Motor neuron (in vitro differentiated cells): Measurements from ENCODE around the gene LANCL2. TPM values are rescaled to one million over a fixed set of nuclear protein-coding genes. Genes with fewer than 3 reads are reported as not detected.

ENCODE experiments used
- ATAC-seq, 8 experiments: fragments of 200-7000 bp; cut with Tn5 transposase; replicated peaks in 6 of 8; 2 replicates each; pipeline ENCODE4 v1.8.0; 2021; ENCODE audit warnings: mild to moderate bottlenecking in 8 of 8, moderate library complexity in 8 of 8
- H3K27ac ChIP-seq, 2 donors: fragments of 250-450 bp; sonication (Bioruptor Pico); 2 replicates each; pipeline ENCODE4 v1.9.0; 2021; ENCODE audit warnings: antibody characterized with exemption in 2 of 2, mild to moderate bottlenecking in 2 of 2, moderate library complexity in 1 of 2
- H3K4me1 ChIP-seq, 2 donors: fragments of 250-450 bp; sonication (Bioruptor Pico); replicated peaks in 1 of 2; 2 replicates each; pipeline ENCODE4 v1.6.1; 2021; ENCODE audit warnings: antibody characterized with exemption in 2 of 2, mild to moderate bottlenecking in 2 of 2, moderate library complexity in 1 of 2
- H3K4me3 ChIP-seq, 5 donors: fragments of 250-450 bp; sonication (Bioruptor Pico); 2 replicates each; pipeline ENCODE4 v1.9.0; 2021; ENCODE audit warnings: antibody characterized with exemption in 5 of 5, mild to moderate bottlenecking in 5 of 5, moderate library complexity in 4 of 5
- WGBS, 10 experiments: fragments of 450-650 bp; shearing (Covaris generic); methylation state at CpG; one replicate each; pipeline ENCODE4 v1.0.0; 2022; 5-methylcytosine and 5-hydroxymethylcytosine counted together
- in situ Hi-C, 9 experiments: fragments of 400-800 bp; cut with MboI; loops; one replicate each; pipeline ENCODE4 v1.15.0; 2021; ENCODE audit warnings: low sequenced_read_pairs in 9 of 9, low pct_unique_long_range_greater_than_20kb in 2 of 9; ENCODE audit not compliant: unreplicated experiment in 9 of 9
- total RNA-seq, 8 experiments: library from RNA; unstranded; fragments of 300-600 nt; gene quantifications; 2 replicates each; pipeline versions ENCODE4 v1.2.3 to v1.2.4, GENCODE V29; 2022

LANCL2 gene
- total RNA-seq, 8 experiments from 2014 or later = 12.7 to 27.0 (median 16.7) TPM

DNA sequence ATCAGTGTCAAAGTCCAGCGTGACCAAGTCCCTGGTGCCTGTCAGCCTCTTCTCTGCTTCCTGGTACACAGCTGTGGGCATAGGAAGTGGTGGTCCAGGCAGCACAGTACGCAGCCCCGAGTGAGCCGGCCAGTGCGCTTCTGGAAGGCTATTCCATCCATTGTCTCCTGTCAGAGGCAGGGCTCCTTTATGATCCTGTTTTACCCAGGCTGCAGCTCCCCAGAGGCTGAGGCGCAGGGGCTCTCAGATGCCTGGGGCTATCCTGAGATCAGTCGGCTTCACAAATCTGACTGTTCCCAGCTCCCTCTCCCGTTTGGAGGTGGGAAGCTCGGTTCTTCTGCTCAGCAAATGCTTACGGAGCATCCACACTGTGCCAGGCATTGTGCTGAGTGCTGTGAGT, 70.3 kb downstream of the LANCL2 start:
- in situ Hi-C loops = no loop called here
- WGBS, 10 experiments = 60 to 100% (median 100%) methylated on average over 1 to 3 of the region's 10 CpGs; no CpG with 5 or more reads in 5 of the 10 experiments
- Histone ChIP-seq H3K4me3 (no peak overlapping the region), H3K4me1 (peaks cover 0 to 4% of the 10 kb centered on the region in 2 donors), H3K27ac (no peak overlapping the region)
- no peak for ATAC-seq

GRCh38 chr7:55436457-55436856, 71.3 kb downstream of the LANCL2 start:
- H3K4me1 ChIP-seq = peaks cover 1 to 4% of the 10 kb centered on the region in 2 donors
- in situ Hi-C loops = no loop called here
- WGBS, 10 experiments = 54 to 100% (median 96%) methylated on average over 1 to 5 of the region's 10 CpGs; no CpG with 5 or more reads in 5 of the 10 experiments
- ATAC-seq = no peak
- no peak overlapping the region for H3K4me3 ChIP-seq
- no peak overlapping the region for H3K27ac ChIP-seq

DNA sequence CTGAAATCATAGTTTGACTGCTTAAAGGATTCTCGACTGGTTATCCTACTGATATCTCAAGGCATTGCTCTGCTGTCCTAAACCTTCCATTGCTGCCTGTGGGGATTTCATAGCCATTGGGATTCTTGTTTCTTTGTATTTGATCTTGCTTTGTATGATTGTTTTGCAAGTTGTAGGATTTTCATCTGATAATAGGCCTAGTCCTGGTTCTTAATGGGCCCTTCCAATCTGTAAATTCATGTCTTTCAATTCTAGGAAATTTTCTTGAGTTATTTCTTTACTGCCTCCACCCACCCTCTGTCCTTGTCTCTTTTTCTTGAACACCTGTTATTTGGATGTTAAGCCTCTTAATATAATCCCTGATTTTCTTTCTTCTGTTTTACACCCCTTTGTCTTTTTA, 72.2 kb downstream of the LANCL2 start:
- in situ Hi-C loops = no loop called here
- Histone ChIP-seq H3K4me3 (no peak overlapping the region), H3K4me1 (peaks cover 4 to 8% of the 10 kb centered on the region in 2 donors), H3K27ac (no peak overlapping the region)
- ATAC-seq = no peak
- WGBS, 10 experiments = 80 to 85% methylated on average over 1 of the region's 1 CpG; no CpG with 5 or more reads in 8 of the 10 experiments

- Histone ChIP-seq H3K27ac (no peak overlapping the region), H3K4me3 (no peak overlapping the region), H3K4me1 (peaks cover 4 to 8% of the 10 kb centered on the region in 2 donors)
- in situ Hi-C loops = no loop called here
- WGBS, 10 experiments = 80 to 100% (median 91%) methylated on average over 1 to 13 of the region's 13 CpGs; no CpG with 5 or more reads in 1 of the 10 experiments
- peak in 1 of 8 experiments; percentile 15 for ATAC-seq
These were observed 73.1 kb downstream of the LANCL2 start for GRCh38 chr7:55438085-55438756.

- Histone ChIP-seq H3K4me1 (peaks cover 4 to 8% of the 10 kb centered on the region in 2 donors), H3K27ac (no peak overlapping the region), H3K4me3 (no peak overlapping the region)
- in situ Hi-C loops = no loop called here
- 46 to 100% (median 64%) methylated on average over 3 to 14 of the region's 19 CpGs; no CpG with 5 or more reads in 4 of the 10 experiments for WGBS, 10 experiments
- peak in 6 of 8 experiments; percentile 5 to 71 (median 26) for ATAC-seq
These were observed 73.8 kb downstream of the LANCL2 start for GRCh38 chr7:55438757-55439525.

DNA sequence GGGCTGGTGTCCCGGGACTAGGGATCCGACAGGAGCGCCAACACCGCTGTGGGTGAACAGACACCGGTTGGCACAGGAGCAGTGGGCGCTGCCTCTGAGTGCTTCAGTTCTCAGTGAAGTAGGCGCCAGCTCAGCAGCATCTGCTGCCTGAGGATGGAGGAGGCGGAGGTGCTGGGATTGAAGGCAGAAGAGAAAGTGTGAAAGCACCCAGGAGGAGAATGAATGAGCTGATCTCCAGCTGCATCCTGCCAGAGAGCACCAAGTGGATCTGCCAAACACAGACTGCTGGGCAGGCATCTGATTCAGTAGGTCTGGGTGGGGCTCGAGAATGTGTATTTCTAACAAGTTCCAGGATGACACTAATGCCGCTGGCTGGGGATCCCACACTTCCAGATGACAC, 74.5 kb downstream of the LANCL2 start:
- peak in 4 of 8 experiments; percentile 11 to 37 (median 26) for ATAC-seq
- Histone ChIP-seq H3K27ac (no peak overlapping the region), H3K4me1 (peaks cover 4 to 8% of the 10 kb centered on the region in 2 donors), H3K4me3 (no peak overlapping the region)
- in situ Hi-C loops = no loop called here
- 0 to 100% (median 77%) methylated on average over 1 to 6 of the region's 10 CpGs; no CpG with 5 or more reads in 1 of the 10 experiments for WGBS, 10 experiments

GRCh38 chr7:55440040-55440690, 75.0 kb downstream of the LANCL2 start:
- H3K4me3 ChIP-seq = no peak overlapping the region
- in situ Hi-C loops = no loop called here
- no peak overlapping the region for H3K27ac ChIP-seq
- ATAC-seq = no peak
- peaks cover 4 to 8% of the 10 kb centered on the region in 2 donors for H3K4me1 ChIP-seq
- WGBS, 10 experiments = 11 to 100% (median 93%) methylated on average over 1 to 9 of the region's 13 CpGs; no CpG with 5 or more reads in 4 of the 10 experiments

DNA sequence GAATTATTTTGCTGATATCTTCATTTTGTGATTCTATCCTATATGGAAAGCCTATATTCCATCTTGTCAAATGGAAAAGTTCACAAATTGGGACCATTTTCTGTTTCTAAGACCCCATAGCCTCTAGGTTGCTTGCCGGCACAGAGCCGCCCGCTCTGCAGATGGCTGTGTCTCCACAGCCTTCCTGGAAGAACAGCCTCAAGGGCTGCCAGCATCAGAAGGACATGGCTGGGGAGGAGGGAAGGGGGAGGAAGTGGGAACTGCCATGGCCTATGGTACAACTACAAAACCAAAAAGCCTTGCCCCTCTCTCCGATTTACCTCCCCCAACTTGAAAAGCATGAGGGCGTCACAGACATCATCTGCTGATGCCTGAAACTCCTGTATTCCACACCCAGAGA, 75.9 kb downstream of the LANCL2 start:
- ATAC-seq = no peak
- Histone ChIP-seq H3K4me1 (peaks cover 4 to 8% of the 10 kb centered on the region in 2 donors), H3K4me3 (no peak overlapping the region), H3K27ac (no peak overlapping the region)
- in situ Hi-C loops = no loop called here
- WGBS, 10 experiments = 29 to 100% (median 96%) methylated on average over 1 to 5 of the region's 5 CpGs; no CpG with 5 or more reads in 3 of the 10 experiments

GRCh38 chr7:55441774-55442522, 76.8 kb downstream of the LANCL2 start:
- ATAC-seq = peak; percentile 73 to 92 (median 88)
- in situ Hi-C loops = no loop called here
- Histone ChIP-seq H3K4me3 (no peak overlapping the region), H3K27ac (no peak overlapping the region), H3K4me1 (peaks cover 4 to 8% of the 10 kb centered on the region in 2 donors)
- WGBS, 10 experiments = 17 to 90% (median 61%) methylated on average over 1 to 6 of the region's 7 CpGs; no CpG with 5 or more reads in 1 of the 10 experiments

GRCh38 chr7:55444786-55445185, 79.6 kb downstream of the LANCL2 start:
- ATAC-seq = no peak
- Histone ChIP-seq H3K4me1 (peaks cover 0 to 8% of the 10 kb centered on the region in 2 donors), H3K4me3 (no peak overlapping the region), H3K27ac (no peak overlapping the region)
- WGBS, 10 experiments = 60 to 89% (median 67%) methylated on average over 1 of the region's 1 CpG; no CpG with 5 or more reads in 5 of the 10 experiments
- in situ Hi-C loops = no loop called here

DNA sequence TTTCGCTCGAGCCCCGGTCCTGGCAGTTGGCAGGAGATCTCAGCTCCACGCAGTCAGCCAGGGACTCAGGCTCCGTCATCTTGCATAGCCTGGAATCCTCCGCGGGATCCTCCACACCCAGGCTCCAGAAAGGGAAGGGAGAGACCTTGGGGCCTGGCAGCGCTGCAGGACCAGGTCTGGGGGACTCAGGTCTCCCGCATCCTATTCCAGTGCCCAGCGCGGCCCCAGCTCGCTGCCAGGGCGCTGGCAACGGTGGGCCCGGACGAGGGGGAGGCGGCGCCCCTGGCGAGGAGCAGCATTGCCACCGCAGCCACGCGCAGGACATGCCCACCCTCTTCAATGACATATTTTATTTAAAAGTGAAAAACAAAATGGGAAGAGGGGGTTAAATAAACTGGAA, 83.4 kb downstream of the LANCL2 start:
- in situ Hi-C loops = no loop called here
- Histone ChIP-seq H3K4me1 (no peaks in the 10 kb centered on the region), H3K4me3 (no peak overlapping the region), H3K27ac (no peak overlapping the region)
- WGBS, 10 experiments = 58 to 100% (median 92%) methylated on average over 2 to 13 of the region's 22 CpGs; no CpG with 5 or more reads in 1 of the 10 experiments
- no peak for ATAC-seq

- WGBS, 10 experiments = 58 to 100% (median 94%) methylated on average over 1 to 9 of the region's 56 CpGs; no CpG with 5 or more reads in 7 of the 10 experiments
These were observed 84.3 kb downstream of the LANCL2 start for GRCh38 chr7:55449205-55449991.

More at GRCh38 chr7:55449205-55449991, 84.3 kb downstream of the LANCL2 start:
- Histone ChIP-seq H3K27ac (no peak overlapping the region), H3K4me3 (no peak overlapping the region), H3K4me1 (no peaks in the 10 kb centered on the region)
- ATAC-seq = no peak
- in situ Hi-C loops = no loop called here
